Liver (tissue), 9 donors: Measurements from ENCODE around the gene KRT84. TPM values are rescaled to one million over a fixed set of nuclear protein-coding genes. Genes with fewer than 3 reads are reported as not detected.

ENCODE experiments used
- DNase-seq: peaks from one replicate; pipeline ENCODE4 v3.0.0-alpha.2; 2017; ENCODE audit warnings: low spot score
- H3K27ac ChIP-seq, 2 donors: one replicate each; pipeline ENCODE4 v1.7.0; 2013; ENCODE audit warnings: inconsistent platforms in 2 of 2, low read length in 2 of 2, control low read depth in 1 of 2, low read depth in 1 of 2, mild to moderate bottlenecking in 1 of 2
- H3K27me3 ChIP-seq, 4 donors: one replicate each; pipeline versions ENCODE4 v1.6.1 to v1.7.0; 2013; ENCODE audit warnings: low read length in 3 of 4, inconsistent platforms in 1 of 4, mild to moderate bottlenecking in 1 of 4, moderate library complexity in 1 of 4; ENCODE audit not compliant: control insufficient read depth in 4 of 4, insufficient read depth in 4 of 4
- H3K36me3 ChIP-seq, 4 donors: one replicate each; pipeline versions ENCODE4 v1.6.1 to v1.7.0; 2013; ENCODE audit warnings: low read length in 3 of 4, mild to moderate bottlenecking in 3 of 4, low read depth in 1 of 4, moderate library complexity in 1 of 4; ENCODE audit not compliant: control insufficient read depth in 4 of 4, insufficient read depth in 3 of 4
- H3K4me1 ChIP-seq, 4 donors: one replicate each; pipeline versions ENCODE4 v1.6.1 to v1.7.0; 2013; ENCODE audit warnings: low read length in 3 of 4, mild to moderate bottlenecking in 3 of 4, moderate library complexity in 1 of 4; ENCODE audit not compliant: control insufficient read depth in 4 of 4, insufficient read depth in 4 of 4
- H3K4me3 ChIP-seq, 3 donors: one replicate each; pipeline versions ENCODE4 v1.6.1 to v1.7.0; 2013; ENCODE audit warnings: low read length in 3 of 3, control low read depth in 1 of 3, low read depth in 1 of 3, mild to moderate bottlenecking in 1 of 3
- H3K9ac ChIP-seq, 2 donors: one replicate each; pipeline ENCODE4 v1.7.0; 2013; ENCODE audit warnings: low read length in 2 of 2, mild to moderate bottlenecking in 2 of 2, moderate library complexity in 2 of 2, control low read depth in 1 of 2, low read depth in 1 of 2
- H3K9me3 ChIP-seq, 4 donors: one replicate each; pipeline versions ENCODE4 v1.6.1 to v1.7.0; 2013; ENCODE audit warnings: low read length in 3 of 4; ENCODE audit not compliant: control insufficient read depth in 4 of 4
- ATF3 ChIP-seq: IDR thresholded peaks from 2 replicates; pipeline ENCODE4 v1.6.1; 2016; ENCODE audit warnings: antibody characterized with exemption
- CTCF ChIP-seq: fragments of 150-350 bp; IDR thresholded peaks from 2 replicates; pipeline ENCODE4 v1.5.1; 2017; ENCODE audit warnings: improper control_type of control experiment, low read depth, low read length; ENCODE audit not compliant: missing input control
- EGR1 ChIP-seq, 2 donors: IDR thresholded peaks; 2 replicates each; pipeline ENCODE4 v1.6.1; 2016 to 2018; ENCODE audit warnings: antibody characterized with exemption in 2 of 2, low read depth in 2 of 2
- FOXA1 ChIP-seq: IDR thresholded peaks from 2 replicates; pipeline ENCODE4 v1.6.1; 2016; ENCODE audit warnings: antibody characterized with exemption
- FOXA2 ChIP-seq: IDR thresholded peaks from 2 replicates; pipeline ENCODE4 v1.6.1; 2016; ENCODE audit warnings: antibody characterized with exemption
- GABPA ChIP-seq, 2 donors: IDR thresholded peaks in 1 of 2; conservative IDR thresholded peaks in 1 of 2; 2 replicates each; pipeline ENCODE4 v1.6.1; 2016; ENCODE audit warnings: antibody characterized with exemption in 2 of 2, mild to moderate bottlenecking in 1 of 2, moderate library complexity in 1 of 2
- HNF4A ChIP-seq, 2 donors: conservative IDR thresholded peaks; 2 replicates each; pipeline ENCODE4 v1.6.1; 2016; ENCODE audit warnings: antibody characterized with exemption in 2 of 2, mild to moderate bottlenecking in 2 of 2
- HNF4G ChIP-seq: IDR thresholded peaks from 2 replicates; pipeline ENCODE4 v1.6.1; 2016; ENCODE audit warnings: antibody characterized with exemption
- JUND ChIP-seq, 2 donors: IDR thresholded peaks; 2 replicates each; pipeline ENCODE4 v1.6.1; 2016; ENCODE audit warnings: antibody characterized with exemption in 2 of 2
- MAX ChIP-seq: IDR thresholded peaks from 2 replicates; pipeline ENCODE4 v1.6.1; 2016; ENCODE audit warnings: antibody characterized with exemption
- NR2F2 ChIP-seq: IDR thresholded peaks from 2 replicates; pipeline ENCODE4 v1.6.1; 2016; ENCODE audit warnings: antibody characterized with exemption
- RAD21 ChIP-seq, 2 donors: IDR thresholded peaks; 2 replicates each; pipeline ENCODE4 v1.6.1; 2016; ENCODE audit warnings: antibody characterized with exemption in 2 of 2, mild to moderate bottlenecking in 2 of 2
- REST ChIP-seq: IDR thresholded peaks from 2 replicates; pipeline ENCODE4 v1.6.1; 2016; ENCODE audit warnings: antibody characterized with exemption, mild to moderate bottlenecking
- RXRA ChIP-seq, 2 donors: IDR thresholded peaks; 2 replicates each; pipeline ENCODE4 v1.6.1; 2017 to 2018; ENCODE audit warnings: antibody characterized with exemption in 2 of 2, mild to moderate bottlenecking in 1 of 2
- SP1 ChIP-seq: IDR thresholded peaks from 2 replicates; pipeline ENCODE4 v1.6.1; 2018; ENCODE audit warnings: antibody characterized with exemption, mild to moderate bottlenecking
- TAF1 ChIP-seq: conservative IDR thresholded peaks from 2 replicates; pipeline ENCODE4 v1.6.1; 2016; ENCODE audit warnings: antibody characterized with exemption, mild to moderate bottlenecking
- YY1 ChIP-seq: IDR thresholded peaks from 2 replicates; pipeline ENCODE4 v1.6.1; 2016; ENCODE audit warnings: antibody characterized with exemption, mild to moderate bottlenecking
- ZBTB33 ChIP-seq: IDR thresholded peaks from 2 replicates; pipeline ENCODE4 v1.6.1; 2016; ENCODE audit warnings: antibody characterized with exemption
- WGBS: extraction: QIAGEN DNeasy Blood & Tissue Kit; methylation state at CpG from one replicate; pipeline ENCODE4 v1.1.7; 2013; 5-methylcytosine and 5-hydroxymethylcytosine counted together
- polyA plus RNA-seq, 2 donors: library from polyadenylated mRNA; stranded (reverse) in 1 of 2; unstranded in 1 of 2; fragments of 200-250 nt in 1 of 2; fragments of >200 nt in 1 of 2; fragmentation: Nextera tagmentation in 1 of 2; extraction: Ambion mirVana in 1 of 2; gene quantifications; one replicate each; pipeline versions ENCODE4 v1.2.1 to v1.2.3, GENCODE V29; 2013 to 2015
- total RNA-seq, 2 donors: library from RNA; depleted of rRNA; stranded (reverse); fragments of >200 nt; gene quantifications; one replicate each; pipeline ENCODE4 v1.2.3, GENCODE V29; 2014
- donor health status: healthy.
- donor health status: healthy.
- donor health status: healthy.
- donor health status: healthy.
- donor health status: healthy.

Gene KRT84
- total and polyA plus RNA-seq, 4 donors = not detected

GRCh38 chr12:52413782-52414345 lies 28.4 kb upstream of the KRT84 start:
- DNase-seq = no peak
- TF ChIP-seq REST = no peak
- no peak for TF ChIP-seq SP1
- TF ChIP-seq NR2F2 = no peak
- WGBS = 81% methylated on average over 8 of the region's 8 CpGs

GRCh38 chr12:52413202-52413601 lies 27.8 kb upstream of the KRT84 start:
- H3K4me3 ChIP-seq = no peak overlapping the region
- no peak overlapping the region for H3K27ac ChIP-seq
- no peak overlapping the region for H3K9ac ChIP-seq
- no peaks in the 10 kb centered on the region for H3K27me3 ChIP-seq
- no peaks in the 10 kb centered on the region for H3K4me1 ChIP-seq
- TF ChIP-seq YY1 = no peak
- no peak for TF ChIP-seq REST
- TF ChIP-seq HNF4A (conservative IDR thresholded peaks at IDR 0.05) = no peak
- no peak for TF ChIP-seq FOXA1
- no peak for TF ChIP-seq JUND (IDR thresholded peaks at IDR 0.05)
- TF ChIP-seq SP1 = no peak
- TF ChIP-seq GABPA (IDR thresholded peaks at IDR 0.05 in 1 of 2, conservative IDR thresholded peaks at IDR 0.05 in 1 of 2) = no peak
- no peak for TF ChIP-seq HNF4G
- no peak for TF ChIP-seq NR2F2
- no peak for TF ChIP-seq RAD21 (IDR thresholded peaks at IDR 0.05)
- no peak for TF ChIP-seq TAF1
- TF ChIP-seq CTCF = no peak
- no peak for TF ChIP-seq FOXA2
- no peak for TF ChIP-seq EGR1 (IDR thresholded peaks at IDR 0.05; ENCODE audit: low read depth in 2 of 2)
- TF ChIP-seq ZBTB33 = no peak
- no peak for TF ChIP-seq RXRA (IDR thresholded peaks at IDR 0.05)
- no peak for TF ChIP-seq ATF3
- no peak for TF ChIP-seq MAX
- no peak for DNase-seq
- H3K9me3 ChIP-seq = no peaks in the 10 kb centered on the region
- H3K36me3 ChIP-seq = no peaks in the 10 kb centered on the region
- 76% methylated on average over 4 of the region's 4 CpGs for WGBS

More at GRCh38 chr12:52413782-52414345, 28.4 kb upstream of the KRT84 start:
- H3K9me3 ChIP-seq = no peaks in the 10 kb centered on the region
- no peaks in the 10 kb centered on the region for H3K27me3 ChIP-seq
- no peaks in the 10 kb centered on the region for H3K4me1 ChIP-seq
- H3K9ac ChIP-seq = no peak overlapping the region
- no peaks in the 10 kb centered on the region for H3K36me3 ChIP-seq
- H3K4me3 ChIP-seq = no peak overlapping the region
- H3K27ac ChIP-seq = no peak overlapping the region
